GM18505 (cell line): ENCODE results near the gene ANKRD12.
A peak's percentile ranks its signal among the peaks of the same experiment; 100 is the strongest.
"Not testable (repeated sequence)": the region's sequence is repeated elsewhere in the genome, so short reads cannot be mapped to it uniquely, and the experiment has no call there.

Experiments
- ATAC-seq: cut with Tn5 transposase; IDR thresholded peaks from one replicate; pipeline ENCODE4 v1.9.1; 2021; ENCODE audit not compliant: unreplicated experiment
- POLR2A ChIP-seq: IDR thresholded peaks from 4 replicates; pipeline ENCODE4 v1.6.1; 2011; ENCODE audit warnings: borderline replicate concordance; ENCODE audit not compliant: insufficient read depth, insufficient read length; ENCODE audit errors: extremely low read depth

ANKRD12 gene

DNA sequence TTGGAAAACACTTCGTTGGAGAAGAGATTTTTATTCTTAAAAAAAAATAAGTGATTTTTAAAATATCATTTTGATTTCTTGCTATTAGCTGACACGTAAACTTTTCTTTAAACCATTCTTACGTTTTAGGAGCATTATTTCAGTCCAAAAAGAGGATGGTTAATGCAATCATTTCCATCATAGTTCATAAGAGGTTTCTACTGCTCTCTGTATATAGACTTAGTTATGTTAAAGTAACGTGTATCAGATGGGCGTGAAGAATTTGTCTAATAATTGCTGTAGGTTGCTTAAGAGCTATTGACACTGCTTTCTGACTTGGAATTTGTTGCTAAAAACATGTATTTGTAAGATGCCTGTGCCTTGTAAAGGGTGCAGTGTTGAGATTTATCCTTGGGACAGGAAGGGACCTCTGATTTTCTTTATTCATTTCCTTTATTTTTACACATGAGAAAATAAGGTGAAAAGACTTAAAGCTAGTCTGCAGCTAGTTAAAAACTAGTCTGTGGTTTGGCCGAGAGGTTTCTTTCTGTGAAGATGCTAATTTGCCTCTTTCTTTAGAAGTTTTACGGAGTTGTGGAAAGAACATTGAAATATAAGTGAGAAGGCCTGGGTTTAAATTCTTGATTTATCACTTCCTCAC lies 2.9 kb downstream of the ANKRD12 start:
- no peak for ATAC-seq
- no peak for TF ChIP-seq POLR2A

DNA sequence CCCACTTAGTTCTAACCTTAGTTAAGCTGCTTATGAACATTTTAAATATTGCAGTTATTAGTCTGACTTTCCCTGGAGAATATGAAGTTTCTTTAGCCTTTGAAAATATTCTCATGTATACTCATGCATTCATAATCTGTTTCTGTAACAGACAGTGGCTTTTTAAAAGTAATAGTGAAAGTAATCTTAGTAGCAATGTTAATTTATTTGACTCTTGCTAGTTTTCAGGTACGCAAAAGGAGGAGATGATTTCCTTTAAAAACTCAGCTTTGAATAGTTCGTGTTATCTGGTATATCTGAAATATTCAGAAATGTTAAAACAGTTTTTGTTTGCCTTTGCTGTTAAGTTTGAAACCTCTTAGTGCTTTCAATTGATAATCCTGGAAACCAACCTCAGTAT lies 3.8 kb downstream of the ANKRD12 start:
- no peak for TF ChIP-seq POLR2A
- no peak for ATAC-seq

DNA sequence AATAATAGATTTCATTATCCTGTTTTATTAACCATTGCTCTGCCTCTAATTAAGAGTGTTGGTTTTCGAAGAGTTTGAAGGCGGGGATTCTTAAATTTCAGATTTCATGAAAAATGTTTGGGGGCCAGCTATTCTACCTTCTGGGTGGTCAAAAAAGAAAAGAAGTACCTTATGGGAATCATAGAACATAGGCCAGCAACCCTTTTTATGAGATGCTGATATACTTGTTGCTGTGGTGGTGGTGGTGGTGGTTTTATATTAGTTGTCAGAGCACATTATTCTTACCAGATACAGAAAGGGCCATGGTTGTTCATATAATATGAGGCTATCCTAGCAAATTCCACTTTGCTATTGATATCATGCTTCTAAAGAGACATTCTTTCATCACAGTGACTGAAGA lies 4.4 kb downstream of the ANKRD12 start:
- TF ChIP-seq POLR2A = no peak
- no peak for ATAC-seq

DNA sequence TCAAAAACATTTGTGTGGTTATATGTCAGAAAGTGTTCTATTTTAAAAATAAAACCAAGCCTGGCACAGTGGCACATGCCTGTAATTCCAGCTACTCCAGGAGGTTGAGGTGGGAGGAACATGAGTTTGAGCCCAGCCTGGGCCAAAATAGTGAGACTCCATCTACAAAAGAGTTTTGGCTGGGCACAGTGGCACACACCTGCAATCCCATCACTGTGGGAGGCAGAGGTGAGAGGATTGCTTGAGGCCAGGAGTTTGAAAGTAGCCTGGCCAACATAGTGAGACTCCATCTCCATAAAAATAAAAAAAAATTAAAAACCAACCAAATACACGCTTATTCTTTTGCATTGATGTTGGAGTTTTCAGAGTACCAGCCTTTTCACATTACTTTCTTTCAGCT lies 9.6 kb downstream of the ANKRD12 start:
- ATAC-seq = no peak
- no peak for TF ChIP-seq POLR2A

DNA sequence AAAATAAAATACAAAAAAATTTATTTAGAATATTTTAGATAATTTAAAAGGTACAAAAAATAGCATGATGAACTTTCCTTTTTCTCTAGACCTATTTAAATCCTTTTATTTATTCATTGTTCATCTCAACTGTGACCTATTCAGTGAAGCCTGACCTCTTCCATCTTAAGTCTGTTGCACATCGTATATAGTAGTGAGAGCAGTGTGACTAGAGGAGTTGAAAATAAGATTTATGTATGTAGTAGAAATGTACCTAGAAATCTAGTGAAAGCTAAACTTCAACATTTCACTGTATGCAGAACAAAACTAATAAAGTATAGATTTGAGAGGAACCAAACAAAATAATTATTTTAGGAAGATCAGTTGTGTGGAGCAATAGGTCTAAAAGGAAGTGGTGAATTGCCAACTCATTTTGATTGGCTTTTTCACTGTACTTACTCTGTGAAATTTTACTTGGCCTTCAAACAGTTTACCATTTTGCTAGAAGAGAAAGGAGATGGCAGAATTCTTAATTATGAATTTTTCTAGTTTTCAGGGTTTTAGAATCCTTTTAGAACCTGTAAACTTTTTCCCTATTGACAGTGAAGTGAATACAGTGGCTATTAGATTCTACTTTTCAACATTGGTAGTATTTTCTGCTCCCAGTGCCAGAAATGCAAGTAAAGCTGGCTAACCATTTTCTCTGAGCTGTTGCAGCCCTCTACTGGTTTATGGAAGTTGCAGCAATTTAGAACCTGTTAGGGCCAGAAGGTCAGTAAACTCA lies 11.0 kb downstream of the ANKRD12 start:
- peak; percentile 45 for ATAC-seq
- TF ChIP-seq POLR2A = no peak

DNA sequence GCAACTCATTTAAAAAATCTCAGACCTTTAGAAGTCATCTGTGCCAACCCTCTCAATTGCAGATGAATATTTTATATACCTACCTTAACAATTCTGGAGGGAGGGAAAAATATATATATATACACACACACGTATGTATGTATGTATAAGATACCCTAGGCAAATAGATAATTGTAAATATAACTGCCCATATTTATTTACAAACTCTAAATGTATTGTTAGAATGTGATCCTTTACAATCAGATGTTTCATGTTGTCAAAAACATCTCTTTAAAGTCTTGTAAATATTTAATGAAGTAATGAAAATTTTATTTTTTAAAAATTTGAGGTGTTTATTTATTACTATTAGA lies 11.6 kb downstream of the ANKRD12 start:
- ATAC-seq = no peak
- TF ChIP-seq POLR2A = no peak

DNA sequence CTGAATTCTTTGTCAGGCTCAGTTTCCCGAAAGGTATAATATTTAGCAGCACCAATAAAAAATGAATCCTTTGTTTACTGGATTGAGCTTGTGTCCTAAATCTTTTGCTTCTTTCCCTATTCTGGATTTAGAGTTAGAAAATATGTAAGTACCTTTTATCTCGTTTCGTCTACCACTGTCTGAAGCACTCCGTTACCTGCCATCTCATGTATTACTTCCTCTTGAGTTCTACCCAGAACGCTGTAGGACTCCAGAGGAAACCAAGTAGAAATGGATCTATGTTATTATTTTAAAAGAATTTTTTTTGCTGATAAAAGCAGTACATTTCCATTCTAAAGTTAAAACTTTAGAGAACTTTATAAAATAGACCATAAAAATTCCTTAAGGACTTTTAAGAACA lies 13.5 kb downstream of the ANKRD12 start:
- no peak for ATAC-seq
- TF ChIP-seq POLR2A = no peak

DNA sequence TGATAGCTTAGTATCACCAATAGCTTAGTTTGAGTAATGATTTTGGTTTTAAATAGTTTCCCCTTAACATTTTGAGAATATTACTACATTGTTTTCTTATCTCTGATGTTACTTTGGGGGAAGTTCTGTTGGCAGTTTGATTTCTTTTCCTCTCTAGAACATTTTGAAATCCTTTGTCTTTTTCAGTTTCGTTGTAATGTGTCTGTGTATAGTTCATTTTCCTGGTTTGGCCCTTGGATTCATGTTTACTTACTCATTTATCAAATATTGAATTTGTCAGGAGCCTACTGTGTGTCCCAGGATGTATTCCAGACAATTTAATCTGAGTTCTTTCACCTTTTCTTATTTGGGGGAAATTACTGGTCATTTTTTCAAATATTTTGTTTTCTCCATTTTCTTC lies 16.7 kb downstream of the ANKRD12 start:
- no peak for TF ChIP-seq POLR2A
- no peak for ATAC-seq

DNA sequence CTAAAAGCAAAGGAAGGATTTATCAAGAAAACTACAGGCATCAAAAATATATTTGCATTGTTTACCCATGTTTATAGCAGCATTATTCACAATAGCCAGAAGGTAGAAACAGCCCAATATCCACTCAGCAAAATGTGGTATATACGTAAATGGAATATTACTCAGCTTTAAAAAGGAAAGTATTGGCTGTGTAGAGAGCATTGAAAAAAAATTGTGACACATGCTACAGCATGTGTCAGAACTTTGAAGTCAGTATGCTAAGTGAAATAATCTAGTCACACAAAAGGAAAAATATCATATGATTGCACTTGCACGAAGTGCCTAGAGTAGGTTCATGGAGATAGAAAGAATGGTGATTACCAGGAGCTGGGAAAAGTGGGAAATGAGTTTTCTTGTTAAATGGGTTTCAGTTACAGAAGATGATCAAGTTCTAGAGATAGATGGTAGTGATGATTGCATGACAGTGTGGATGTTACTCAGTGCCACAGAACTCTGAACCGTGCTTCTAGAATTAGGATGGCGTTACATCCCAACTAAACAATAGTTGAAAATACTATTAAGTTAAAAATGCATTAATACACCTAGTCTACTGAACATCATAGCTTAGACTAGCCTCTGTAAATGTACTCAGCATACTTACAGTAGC lies 20.1 kb downstream of the ANKRD12 start:
- no peak for ATAC-seq
- TF ChIP-seq POLR2A = no peak

DNA sequence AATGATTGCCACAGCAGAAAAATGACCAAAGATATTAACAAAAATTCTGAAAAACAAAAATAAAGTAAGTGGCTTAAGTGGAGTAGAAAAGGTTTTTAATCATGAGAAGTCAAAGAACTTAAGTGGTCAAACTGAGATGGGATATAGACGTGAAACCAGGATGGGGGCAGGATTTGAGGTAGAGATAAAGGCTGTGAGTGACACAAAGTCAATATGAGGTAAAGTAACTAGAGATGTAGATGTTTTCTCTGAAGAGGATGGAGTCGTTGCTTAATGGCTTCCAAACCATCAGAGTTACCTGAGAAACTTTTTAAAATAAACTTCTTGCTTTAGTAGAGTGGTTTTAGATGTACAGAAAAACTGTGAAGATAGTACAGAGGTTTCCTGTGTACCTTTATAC lies 21.2 kb downstream of the ANKRD12 start:
- TF ChIP-seq POLR2A = no peak
- ATAC-seq = no peak

DNA sequence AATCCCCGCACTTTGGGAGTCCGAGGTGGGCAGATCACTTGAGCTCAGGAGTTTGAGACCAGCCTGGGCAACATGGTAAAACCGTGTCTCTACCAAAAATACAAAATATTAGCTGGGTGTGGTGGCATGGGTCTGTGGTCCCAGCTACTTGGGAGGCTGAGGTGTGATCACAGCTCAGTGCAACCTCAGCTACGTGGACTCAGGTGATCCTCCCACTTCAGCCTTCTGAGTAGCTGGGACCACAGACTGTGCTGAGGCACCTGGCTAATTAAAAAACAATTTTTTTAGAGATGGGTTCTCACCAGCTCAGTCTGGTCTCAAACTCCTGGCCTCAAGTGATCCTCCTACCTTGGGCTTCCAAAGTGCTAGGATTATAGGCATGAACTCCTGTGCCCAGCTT lies 23.4 kb downstream of the ANKRD12 start:
- no peak for ATAC-seq
- TF ChIP-seq POLR2A = no peak

DNA sequence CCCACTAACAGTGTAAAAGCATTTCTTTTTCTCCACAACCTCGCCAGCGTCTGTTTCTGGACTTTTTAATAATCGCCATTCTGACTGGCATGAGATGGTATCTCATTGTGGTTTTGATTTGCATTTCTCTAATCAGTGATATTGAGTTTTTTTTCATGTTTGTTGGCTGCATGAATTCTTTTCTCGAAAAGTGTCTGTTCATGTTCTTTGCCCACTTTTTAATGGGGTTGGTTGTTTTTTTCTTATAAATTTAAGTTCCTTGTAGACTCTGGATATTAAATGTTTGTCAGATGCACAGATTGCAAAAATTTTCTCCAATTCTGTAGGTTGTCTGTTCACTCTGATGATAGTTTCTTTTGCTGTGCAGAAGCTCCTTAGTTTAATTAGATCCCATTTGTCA lies 26.1 kb downstream of the ANKRD12 start:
- not testable (repeated sequence) for ATAC-seq

DNA sequence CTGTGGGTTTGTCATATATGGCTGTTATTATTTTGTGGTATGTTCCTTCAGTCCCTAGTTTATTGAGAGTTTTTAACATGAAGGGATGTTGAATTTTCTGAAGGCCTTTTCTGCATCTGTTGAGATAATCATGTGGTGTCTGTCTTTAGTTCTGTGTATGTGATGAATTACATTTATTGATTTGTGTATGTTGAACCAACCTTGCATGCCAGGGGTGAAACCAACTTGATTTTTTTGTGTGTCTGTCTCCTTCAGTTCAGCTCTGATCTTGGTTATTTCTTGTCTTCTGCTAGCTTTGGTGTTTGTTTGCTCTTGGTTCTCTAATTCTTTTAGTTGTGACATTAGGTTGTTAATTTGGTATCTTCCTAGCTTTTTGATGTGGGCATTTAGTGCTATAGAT lies 27.6 kb downstream of the ANKRD12 start:
- not testable (repeated sequence) for ATAC-seq

DNA sequence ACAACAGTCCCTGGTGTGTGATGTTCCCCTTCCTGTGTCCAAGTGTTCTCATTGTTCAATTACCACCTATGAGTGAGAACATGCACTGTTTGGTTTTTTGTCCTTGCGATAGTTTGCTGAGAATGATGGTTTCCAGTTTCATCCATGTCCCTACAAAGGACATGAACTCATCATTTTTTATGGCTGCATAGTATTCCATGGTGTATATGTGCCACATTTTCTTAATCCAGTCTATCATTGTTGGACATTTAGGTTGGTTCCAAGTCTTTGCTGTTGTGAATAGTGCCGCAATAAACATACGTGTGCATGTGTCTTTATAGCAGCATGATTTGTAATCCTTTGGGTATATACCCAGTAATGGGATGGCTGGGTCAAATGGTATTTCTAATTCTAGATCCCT lies 29.3 kb downstream of the ANKRD12 start:
- ATAC-seq = not testable (repeated sequence)

DNA sequence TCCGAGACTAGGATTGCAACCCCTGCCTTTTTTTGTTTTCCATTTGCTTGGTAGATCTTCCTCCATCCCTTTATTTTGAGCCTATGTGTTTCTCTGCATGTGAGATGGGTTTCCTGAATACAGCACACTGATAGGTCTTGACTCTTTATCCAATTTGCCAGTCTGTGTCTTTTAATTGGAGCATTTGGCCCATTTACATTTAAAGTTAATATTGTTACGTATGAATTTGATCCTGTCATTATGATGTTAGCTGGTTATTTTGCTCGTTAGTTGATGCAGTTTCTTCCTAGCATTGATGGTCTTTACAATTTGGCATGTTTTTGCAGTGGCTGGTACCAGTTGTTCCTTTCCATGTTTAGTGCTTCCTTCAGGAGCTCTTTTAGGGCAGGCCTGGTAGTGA lies 32.9 kb downstream of the ANKRD12 start:
- ATAC-seq = not testable (repeated sequence)

DNA sequence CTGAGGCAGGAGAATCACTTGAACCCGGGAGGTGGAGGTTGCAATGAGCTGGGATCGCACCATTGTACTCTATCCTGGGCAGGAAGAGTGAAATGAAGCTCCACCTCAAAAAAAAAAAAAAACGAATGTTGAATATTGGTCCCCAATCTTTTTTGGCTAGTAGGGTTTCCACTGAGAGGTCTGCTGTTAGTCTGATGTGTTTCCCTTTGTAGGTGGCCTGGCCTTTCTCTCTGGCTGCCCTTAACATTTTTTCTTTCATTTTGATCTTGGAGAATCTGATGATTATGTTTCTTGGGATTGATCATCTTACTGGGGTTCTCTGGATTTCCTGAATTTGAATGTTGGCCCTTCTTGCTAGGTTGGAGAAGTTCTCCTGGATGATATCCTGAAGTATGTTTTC lies 35.3 kb downstream of the ANKRD12 start:
- ATAC-seq = not testable (repeated sequence)
